Neuron (in vitro differentiated cells): Measurements from ENCODE around the gene RBM17.
"Not testable (repeated sequence)": the region's sequence is repeated elsewhere in the genome, so short reads cannot be mapped to it uniquely, and the experiment has no call there.

Experiments used
- H2AFZ ChIP-seq: one replicate; pipeline ENCODE4 v1.6.1; 2013; ENCODE audit warnings: low read depth, mild to moderate bottlenecking, inconsistent platforms, low read length, moderate library complexity
- H3K27me3 ChIP-seq: one replicate; pipeline ENCODE4 v1.6.1; 2013; ENCODE audit warnings: low read length; ENCODE audit not compliant: insufficient read depth
- H3K36me3 ChIP-seq: one replicate; pipeline ENCODE4 v1.6.1; 2013; ENCODE audit warnings: low read length; ENCODE audit not compliant: insufficient read depth
- H3K4me1 ChIP-seq: one replicate; pipeline ENCODE4 v1.6.1; 2013; ENCODE audit warnings: low read length; ENCODE audit not compliant: insufficient read depth
- H3K4me3 ChIP-seq: 2 replicates; pipeline ENCODE4 v1.5.1; 2013; ENCODE audit warnings: mild to moderate bottlenecking, low read length, moderate library complexity
- H3K9me3 ChIP-seq: one replicate; pipeline ENCODE4 v1.6.1; 2013; ENCODE audit warnings: low read length

Gene RBM17

DNA sequence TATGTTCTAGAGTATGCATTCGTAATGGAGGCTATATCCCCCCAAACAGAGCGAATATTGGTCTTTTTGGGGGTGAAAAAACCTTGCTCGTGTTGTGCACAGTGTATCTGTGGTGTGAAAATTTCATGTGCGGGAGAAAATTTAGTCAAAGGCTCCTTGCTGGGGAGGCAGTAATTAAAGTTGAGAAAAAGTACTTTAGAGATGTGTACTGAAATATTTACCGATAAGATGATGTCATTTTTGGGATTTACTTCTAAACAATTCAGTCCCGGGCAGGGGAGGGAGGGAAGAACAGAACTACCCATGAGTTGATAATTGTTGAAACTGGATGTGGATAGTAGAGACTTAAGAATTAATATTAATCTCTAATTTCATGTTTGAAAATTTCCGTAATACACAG lies 9.3 kb downstream of the RBM17 start:
- Histone ChIP-seq H3K4me1 (no peaks in the 10 kb centered on the region), H2AFZ (no peak overlapping the region), H3K9me3 (no peaks in the 10 kb centered on the region), H3K36me3 (peaks cover 52% of the 10 kb centered on the region), H3K27me3 (no peaks in the 10 kb centered on the region), H3K4me3 (no peak overlapping the region)

DNA sequence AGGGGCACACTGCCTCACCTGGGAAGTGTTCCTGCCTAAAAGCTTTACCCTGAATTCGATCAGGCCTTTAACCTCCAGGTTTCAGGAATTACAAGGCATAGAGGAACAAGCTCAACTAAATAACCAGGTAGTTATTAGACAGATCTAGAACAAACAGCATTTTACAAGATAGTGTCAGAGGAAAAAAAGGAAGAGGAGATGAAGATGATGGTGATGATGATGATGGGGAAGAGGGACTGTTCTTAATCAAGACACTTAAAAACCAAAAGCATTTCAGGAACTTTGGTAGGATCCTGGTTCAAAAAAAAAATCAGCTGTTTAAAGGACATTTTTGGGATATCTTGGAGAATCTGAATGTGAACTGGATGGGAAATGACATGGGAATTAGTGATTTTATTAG lies 11.5 kb downstream of the RBM17 start:
- no peaks in the 10 kb centered on the region for H3K9me3 ChIP-seq
- no peak overlapping the region for H2AFZ ChIP-seq
- peaks cover 69% of the 10 kb centered on the region for H3K36me3 ChIP-seq
- no peaks in the 10 kb centered on the region for H3K4me1 ChIP-seq
- H3K27me3 ChIP-seq: no peaks in the 10 kb centered on the region
- H3K4me3 ChIP-seq: no peak overlapping the region

DNA sequence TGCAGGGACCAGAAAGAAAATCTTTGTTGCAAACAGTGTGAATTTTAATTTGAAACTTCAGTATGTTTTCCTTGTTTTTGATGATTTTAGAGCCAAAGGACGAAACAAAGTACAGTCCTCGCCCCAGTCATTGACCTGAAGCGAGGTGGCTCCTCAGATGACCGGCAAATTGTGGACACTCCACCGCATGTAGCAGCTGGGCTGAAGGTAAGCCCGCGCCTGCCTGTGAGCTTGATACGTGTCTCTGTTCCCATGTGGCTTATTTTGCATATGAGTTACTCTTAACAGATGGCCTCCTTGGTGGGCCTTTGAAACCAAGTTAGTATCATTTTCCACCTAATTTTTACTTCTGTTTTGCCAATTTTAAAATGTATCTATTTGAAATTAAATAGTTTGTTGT lies 12.3 kb downstream of the RBM17 start:
- peaks cover 74% of the 10 kb centered on the region for H3K36me3 ChIP-seq
- H3K9me3 ChIP-seq: no peaks in the 10 kb centered on the region
- no peak overlapping the region for H2AFZ ChIP-seq
- no peaks in the 10 kb centered on the region for H3K27me3 ChIP-seq
- no peak overlapping the region for H3K4me3 ChIP-seq
- H3K4me1 ChIP-seq: no peaks in the 10 kb centered on the region

DNA sequence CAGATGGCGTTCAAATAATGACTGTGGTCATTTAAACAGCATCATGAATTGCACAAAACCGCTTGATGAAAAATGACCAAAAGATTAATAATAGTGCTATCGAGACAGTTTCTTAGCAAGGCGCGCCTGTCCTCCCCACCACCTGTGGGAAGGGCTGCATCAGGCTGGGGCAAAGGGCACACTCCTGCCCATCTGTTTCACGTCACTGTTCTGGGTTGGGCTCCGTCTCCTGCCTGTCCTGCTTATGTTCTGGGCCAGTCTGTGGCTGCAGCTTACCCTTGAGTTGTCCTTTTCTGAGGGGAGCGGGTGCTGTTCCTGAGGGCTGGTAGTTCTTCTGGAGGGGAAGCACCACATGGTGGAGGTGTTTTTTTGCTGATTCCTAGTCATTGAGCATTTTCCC lies 13.3 kb downstream of the RBM17 start:
- Histone ChIP-seq H3K4me1 (no peaks in the 10 kb centered on the region), H3K9me3 (no peaks in the 10 kb centered on the region), H2AFZ (no peak overlapping the region), H3K4me3 (no peak overlapping the region), H3K36me3 (peaks cover 79% of the 10 kb centered on the region), H3K27me3 (no peaks in the 10 kb centered on the region)

DNA sequence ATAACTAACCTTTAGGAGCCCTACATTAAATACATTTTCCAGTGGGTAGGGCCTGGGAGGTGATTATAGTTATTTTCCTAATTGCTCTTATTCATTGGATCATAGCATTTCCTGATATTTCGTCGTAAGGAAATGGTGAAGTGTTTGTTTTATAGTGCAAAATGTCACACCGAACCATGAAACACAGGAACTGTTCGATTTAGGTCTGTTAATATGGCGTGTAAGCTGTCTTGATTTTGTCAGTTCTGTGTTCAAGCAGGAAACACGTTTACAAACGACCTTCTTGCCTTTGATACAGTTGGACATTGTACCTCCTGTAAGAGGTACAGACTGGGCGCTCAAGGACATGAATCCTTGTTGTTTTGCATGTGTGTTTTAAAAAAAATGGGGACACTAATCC lies 14.8 kb downstream of the RBM17 start:
- peaks cover 75% of the 10 kb centered on the region for H3K36me3 ChIP-seq
- no peaks in the 10 kb centered on the region for H3K27me3 ChIP-seq
- H3K4me3 ChIP-seq: no peak overlapping the region
- no peaks in the 10 kb centered on the region for H3K9me3 ChIP-seq
- no peaks in the 10 kb centered on the region for H3K4me1 ChIP-seq
- H2AFZ ChIP-seq: no peak overlapping the region

DNA sequence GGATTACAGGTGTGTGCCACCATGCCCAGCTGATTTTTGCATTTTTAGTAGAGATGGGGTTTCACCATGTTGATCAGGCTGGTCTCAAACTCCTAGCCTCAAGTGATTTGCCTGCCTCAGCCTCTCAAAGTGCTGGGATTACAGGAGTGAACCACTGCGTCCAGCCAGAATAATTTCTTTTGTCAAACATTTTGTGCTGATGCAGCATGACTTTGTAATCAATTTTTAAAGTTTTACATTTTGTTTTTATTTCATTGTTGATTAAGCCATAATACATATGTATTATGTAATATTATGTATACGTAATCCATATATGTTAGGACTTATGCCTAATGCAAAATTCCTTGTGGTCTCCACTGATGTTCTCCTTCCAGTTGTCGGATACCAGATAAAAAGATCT lies 18.8 kb downstream of the RBM17 start:
- H3K36me3 ChIP-seq: peaks cover 84% of the 10 kb centered on the region
- not testable (repeated sequence) for H3K4me3 ChIP-seq, H3K27me3 ChIP-seq, H3K9me3 ChIP-seq, H2AFZ ChIP-seq, H3K4me1 ChIP-seq

DNA sequence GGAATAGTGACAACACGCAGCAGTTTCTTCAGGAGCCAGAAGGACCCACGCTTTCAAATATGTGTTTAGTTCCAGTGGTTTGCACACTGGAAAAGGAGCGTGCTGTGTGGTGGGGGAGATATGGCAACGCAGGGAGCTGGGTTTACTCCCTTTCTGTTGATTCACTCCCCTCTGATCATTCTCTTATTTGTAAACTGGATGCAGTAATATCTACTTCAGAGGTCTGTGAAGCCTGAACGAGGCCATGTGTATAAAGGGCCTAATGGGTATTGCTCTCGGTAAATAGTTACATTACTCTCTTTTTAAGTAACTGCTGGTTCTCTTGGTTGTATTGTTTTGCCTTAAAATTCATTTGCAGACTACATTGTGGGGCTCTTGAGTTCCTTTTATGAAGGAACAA lies 19.2 kb downstream of the RBM17 start:
- Histone ChIP-seq H3K4me3 (no peak overlapping the region), H3K36me3 (peaks cover 84% of the 10 kb centered on the region), H3K27me3 (no peaks in the 10 kb centered on the region), H3K9me3 (no peaks in the 10 kb centered on the region), H2AFZ (no peak overlapping the region), H3K4me1 (no peaks in the 10 kb centered on the region)

DNA sequence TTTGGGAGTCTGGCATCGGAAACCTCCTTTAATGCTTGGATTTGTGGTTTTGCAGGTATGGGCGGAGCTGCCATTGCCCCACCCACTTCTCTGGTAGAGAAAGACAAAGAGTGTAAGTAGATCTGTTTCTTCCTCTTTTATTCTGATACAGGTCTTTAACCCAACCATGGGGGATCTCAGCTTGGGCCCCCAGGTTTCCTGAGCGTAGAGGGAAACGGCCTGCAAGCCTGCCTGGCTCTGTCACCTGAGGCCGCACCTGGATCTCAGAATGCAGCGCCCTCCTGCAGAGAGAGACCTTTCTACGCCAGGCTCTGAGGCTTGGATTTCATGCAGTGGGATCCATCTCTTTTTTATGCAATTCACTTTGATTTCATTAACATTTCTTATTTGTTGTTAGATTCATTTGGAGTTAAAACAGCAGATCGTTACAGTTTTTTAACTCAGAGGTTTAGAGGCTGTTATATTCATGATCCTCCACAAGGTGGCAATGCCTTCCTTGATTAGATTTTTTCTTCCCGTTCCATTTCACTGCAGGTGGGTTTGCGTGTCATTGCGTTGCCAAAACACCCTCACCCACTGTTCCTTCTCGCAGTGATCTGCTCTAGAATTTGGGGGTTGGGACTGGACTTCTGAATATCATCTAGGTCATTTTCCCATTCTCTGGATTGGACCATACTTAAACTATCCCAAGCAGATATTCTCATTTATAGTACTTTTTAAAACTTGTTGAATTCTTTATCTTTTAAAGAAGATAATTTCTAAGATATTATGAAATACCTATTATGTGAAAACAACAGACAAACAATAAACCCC lies 20.0 kb downstream of the RBM17 start:
- H3K4me3 ChIP-seq: no peak overlapping the region
- peaks cover 85% of the 10 kb centered on the region for H3K36me3 ChIP-seq
- H2AFZ ChIP-seq: no peak overlapping the region
- no peaks in the 10 kb centered on the region for H3K27me3 ChIP-seq
- H3K4me1 ChIP-seq: no peaks in the 10 kb centered on the region
- no peaks in the 10 kb centered on the region for H3K9me3 ChIP-seq

DNA sequence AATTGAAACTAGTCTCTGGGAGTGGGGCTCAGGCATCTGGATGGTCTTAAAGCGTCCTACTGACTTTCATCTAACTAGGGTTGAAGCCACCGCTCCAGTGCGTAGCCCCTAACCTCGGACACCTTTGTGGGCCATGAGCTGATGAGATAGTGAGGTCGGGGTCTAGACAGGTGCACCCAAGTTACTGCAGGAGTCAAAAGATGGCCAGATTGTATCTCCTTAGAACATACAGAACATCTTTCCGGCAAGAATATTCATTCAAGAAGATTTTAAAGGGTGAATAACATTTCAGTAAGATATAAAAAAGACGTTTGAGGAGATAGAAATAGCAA lies 20.6 kb downstream of the RBM17 start:
- H3K4me1 ChIP-seq: no peaks in the 10 kb centered on the region
- no peaks in the 10 kb centered on the region for H3K27me3 ChIP-seq
- H2AFZ ChIP-seq: no peak overlapping the region
- no peak overlapping the region for H3K4me3 ChIP-seq
- H3K9me3 ChIP-seq: no peaks in the 10 kb centered on the region
- H3K36me3 ChIP-seq: peaks cover 89% of the 10 kb centered on the region

DNA sequence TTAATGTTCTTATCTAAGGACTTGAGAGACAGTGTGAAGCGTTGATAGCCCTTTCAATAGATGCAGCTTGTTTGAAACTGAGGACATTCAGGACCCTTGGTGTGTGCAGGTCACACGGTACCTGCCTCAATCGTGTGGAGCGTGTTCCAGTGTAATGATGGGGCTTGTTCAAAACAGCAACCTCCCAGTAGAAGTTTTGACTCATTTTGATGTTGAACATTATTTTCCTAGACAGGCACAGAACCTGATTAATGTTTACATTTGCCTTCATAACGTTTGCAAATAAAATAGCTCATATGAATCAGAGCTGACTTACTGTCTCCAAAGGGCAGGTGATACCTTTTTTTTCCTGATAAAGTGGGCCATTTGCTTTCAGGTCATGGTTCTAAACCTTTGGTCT lies 21.3 kb downstream of the RBM17 start:
- H3K4me1 ChIP-seq: no peaks in the 10 kb centered on the region
- H3K9me3 ChIP-seq: no peaks in the 10 kb centered on the region
- H3K36me3 ChIP-seq: peaks cover 90% of the 10 kb centered on the region
- H2AFZ ChIP-seq: no peak overlapping the region
- no peaks in the 10 kb centered on the region for H3K27me3 ChIP-seq
- H3K4me3 ChIP-seq: no peak overlapping the region

DNA sequence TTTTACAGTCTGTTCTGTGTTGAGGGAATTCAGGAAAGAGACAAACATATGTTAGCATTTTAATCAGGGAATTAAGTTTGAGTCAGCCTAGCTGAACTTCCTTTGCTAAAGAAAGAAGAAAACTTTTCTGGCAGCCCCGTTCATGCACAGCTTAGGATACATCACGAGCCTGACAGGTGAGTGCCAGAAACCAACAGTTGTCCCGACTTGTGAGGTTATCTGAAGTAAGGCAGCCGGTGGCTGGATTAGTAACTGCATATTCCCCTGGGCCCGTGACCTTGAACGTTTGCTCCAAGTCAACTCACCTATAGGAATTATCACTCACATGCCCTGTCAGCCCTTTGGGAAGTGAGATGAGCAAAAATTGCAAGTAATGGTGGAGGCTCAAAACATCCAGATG lies 24.1 kb downstream of the RBM17 start:
- Histone ChIP-seq H3K36me3 (peaks cover 88% of the 10 kb centered on the region), H3K9me3 (peaks cover 1% of the 10 kb centered on the region)

DNA sequence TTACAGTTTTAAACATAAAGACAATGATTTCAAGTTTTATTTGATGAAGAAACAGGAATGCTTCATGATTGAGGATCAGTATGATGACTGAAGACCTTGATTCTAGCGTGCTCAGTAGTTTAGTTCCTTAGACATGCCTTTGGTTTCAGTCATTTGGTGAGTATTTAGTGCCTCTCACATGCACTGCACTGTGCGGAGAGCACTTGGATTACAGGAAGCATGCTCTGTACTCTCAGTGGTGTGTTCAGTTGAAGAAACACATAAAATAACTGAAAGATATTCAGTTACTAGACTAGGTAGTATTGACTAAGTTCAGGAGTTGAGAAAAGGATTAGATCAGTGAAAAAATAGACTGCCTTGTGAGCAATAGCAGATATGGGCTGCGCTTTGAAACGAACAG lies 25.5 kb downstream of the RBM17 start:
- Histone ChIP-seq H3K27me3 (no peaks in the 10 kb centered on the region), H3K4me3 (no peak overlapping the region), H3K36me3 (peaks cover 75% of the 10 kb centered on the region), H2AFZ (no peak overlapping the region), H3K9me3 (peaks cover 1% of the 10 kb centered on the region), H3K4me1 (no peaks in the 10 kb centered on the region)

More for the DNA sequence above, 24.1 kb downstream of the RBM17 start:
- no peaks in the 10 kb centered on the region for H3K4me1 ChIP-seq
- H3K4me3 ChIP-seq: no peak overlapping the region
- no peaks in the 10 kb centered on the region for H3K27me3 ChIP-seq
- no peak overlapping the region for H2AFZ ChIP-seq

DNA sequence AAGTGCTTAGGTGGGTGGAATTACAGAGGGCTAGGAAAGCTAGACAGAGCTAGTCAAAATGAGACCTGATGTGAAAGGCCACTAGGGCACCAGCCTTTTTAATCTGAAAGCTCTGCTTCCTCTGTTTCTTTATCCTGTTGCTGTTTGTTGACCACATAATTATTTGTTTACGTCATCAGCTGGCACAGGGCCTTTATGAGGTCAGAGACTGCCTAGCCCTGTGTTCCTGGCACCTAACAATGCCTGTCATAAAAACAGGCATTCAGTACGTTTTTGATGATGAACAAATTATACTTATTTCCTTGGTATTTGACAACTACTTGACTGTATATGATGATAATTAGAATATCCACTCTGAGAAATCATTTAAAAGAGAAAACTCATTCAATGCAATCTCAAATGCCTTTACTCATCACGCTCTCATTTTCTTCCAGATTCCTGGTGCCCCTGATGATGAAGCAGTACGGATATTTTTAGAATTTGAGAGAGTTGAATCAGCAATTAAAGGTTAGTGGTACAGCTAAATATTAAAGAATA lies 26.0 kb downstream of the RBM17 start:
- no peaks in the 10 kb centered on the region for H3K27me3 ChIP-seq
- H3K4me1 ChIP-seq: no peaks in the 10 kb centered on the region
- peaks cover 1% of the 10 kb centered on the region for H3K9me3 ChIP-seq
- peaks cover 69% of the 10 kb centered on the region for H3K36me3 ChIP-seq
- no peak overlapping the region for H2AFZ ChIP-seq
- no peak overlapping the region for H3K4me3 ChIP-seq

DNA sequence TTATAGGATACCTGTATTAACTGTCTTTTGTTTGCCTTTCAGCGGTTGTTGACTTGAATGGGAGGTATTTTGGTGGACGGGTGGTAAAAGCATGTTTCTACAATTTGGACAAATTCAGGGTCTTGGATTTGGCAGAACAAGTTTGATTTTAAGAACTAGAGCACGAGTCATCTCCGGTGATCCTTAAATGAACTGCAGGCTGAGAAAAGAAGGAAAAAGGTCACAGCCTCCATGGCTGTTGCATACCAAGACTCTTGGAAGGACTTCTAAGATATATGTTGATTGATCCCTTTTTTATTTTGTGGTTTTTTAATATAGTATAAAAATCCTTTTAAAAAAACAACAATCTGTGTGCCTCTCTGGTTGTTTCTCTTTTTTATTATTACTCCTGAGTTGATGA lies 26.6 kb downstream of the RBM17 start:
- peaks cover 64% of the 10 kb centered on the region for H3K36me3 ChIP-seq
- H2AFZ ChIP-seq: no peak overlapping the region

More for the DNA sequence above, 26.6 kb downstream of the RBM17 start:
- Histone ChIP-seq H3K9me3 (peaks cover 1% of the 10 kb centered on the region), H3K4me1 (no peaks in the 10 kb centered on the region), H3K27me3 (no peaks in the 10 kb centered on the region), H3K4me3 (no peak overlapping the region)
